HepG2 (cell line): ENCODE measurements around the gene MFAP2. TPM values are rescaled to one million over a fixed set of nuclear protein-coding genes. Genes with fewer than 3 reads are reported as not detected.

Experiments used
- BRCA1 ChIP-seq: sonication (generic); formaldehyde crosslinking; IDR thresholded peaks from 2 replicates; pipeline ENCODE4 v1.4.0; 2020; ENCODE audit warnings: missing genetic modification reagents
- CAMTA2 ChIP-seq: sonication (generic); formaldehyde crosslinking; IDR thresholded peaks from 2 replicates; pipeline ENCODE4 v1.4.0; 2020; ENCODE audit warnings: mild to moderate bottlenecking, missing genetic modification reagents, borderline replicate concordance
- GABPB1 ChIP-seq: IDR thresholded peaks from 2 replicates; pipeline ENCODE4 v1.6.1; 2016; ENCODE audit warnings: mild to moderate bottlenecking, missing genetic modification reagents, moderate library complexity, missing compliant biosample characterization
- IRF2 ChIP-seq: IDR thresholded peaks from 2 replicates; pipeline ENCODE4 v1.6.1; 2018; ENCODE audit warnings: missing genetic modification reagents, missing compliant biosample characterization
- NR2F2 ChIP-seq: IDR thresholded peaks from 2 replicates; pipeline ENCODE4 v1.6.1; 2012; ENCODE audit warnings: low read depth, inconsistent platforms, borderline replicate concordance
- PHF20 ChIP-seq: sonication (generic); formaldehyde crosslinking; IDR thresholded peaks from 2 replicates; pipeline ENCODE4 v1.5.0; 2020; ENCODE audit warnings: mild to moderate bottlenecking, missing genetic modification reagents
- SAP130 ChIP-seq: IDR thresholded peaks from 2 replicates; pipeline ENCODE4 v1.6.1; 2016; ENCODE audit warnings: low read depth
- SIN3A ChIP-seq: IDR thresholded peaks from 2 replicates; pipeline ENCODE4 v1.6.1; 2011; ENCODE audit warnings: low read depth, mild to moderate bottlenecking, control low read depth, low read length, borderline replicate concordance
- ZNF20 ChIP-seq: sonication (generic); formaldehyde crosslinking; IDR thresholded peaks from 2 replicates; pipeline ENCODE4 v1.4.0; 2020; ENCODE audit warnings: mild to moderate bottlenecking, moderate library complexity, missing genetic modification reagents
- ZNF331 ChIP-seq: sonication (generic); formaldehyde crosslinking; IDR thresholded peaks from 2 replicates; pipeline ENCODE4 v1.4.0; 2020; ENCODE audit warnings: missing genetic modification reagents
- ZNF616 ChIP-seq: sonication (generic); formaldehyde crosslinking; IDR thresholded peaks from 2 replicates; pipeline ENCODE4 v1.5.0; 2020; ENCODE audit warnings: low read depth, mild to moderate bottlenecking, missing genetic modification reagents
- polyA plus RNA-seq, 8 experiments: library from polyadenylated mRNA; depleted of rRNA in 3 of 8; stranded (reverse) in 7 of 8; unstranded in 1 of 8; fragments of >200 nt; fragmentation: Illumina TruSeq in 4 of 8; extraction: Trizol in 4 of 8; gene quantifications; 2 replicates each; pipeline versions ENCODE4 v1.2.1 to v1.2.3, GENCODE V29; 2011 to 2016; ENCODE audit warnings: low read depth in 4 of 8, missing spikeins in 1 of 8, mixed read lengths in 1 of 8; ENCODE audit not compliant: insufficient read depth in 1 of 8
- total RNA-seq, 5 experiments: library from RNA; depleted of rRNA; stranded (reverse); fragments of >200 nt; fragmentation: Illumina TruSeq; extraction: Trizol; gene quantifications; 2 replicates each; pipeline ENCODE4 v1.2.3, GENCODE V29; 2016; ENCODE audit warnings: low read depth in 1 of 5
- TF ChIP-seq, protein P1 (sequence below): sonication (generic); formaldehyde crosslinking; IDR thresholded peaks from 2 replicates; pipeline ENCODE4 v1.8.0; 2022; ENCODE audit warnings: mild to moderate bottlenecking, missing genetic modification reagents, moderate library complexity
- TF ChIP-seq, protein P2 (sequence below): IDR thresholded peaks from 2 replicates; pipeline ENCODE4 v1.6.1; 2016; ENCODE audit warnings: low read depth, missing genetic modification reagents, missing compliant biosample characterization
- TF ChIP-seq, protein P3 (sequence below): sonication (generic); formaldehyde crosslinking; IDR thresholded peaks from 2 replicates; pipeline ENCODE4 v1.5.0; 2020; ENCODE audit warnings: mild to moderate bottlenecking, missing genetic modification reagents, moderate library complexity
- TF ChIP-seq, protein P4 (sequence below), 2 experiments: sonication (generic) in 1 of 2; formaldehyde crosslinking in 1 of 2; IDR thresholded peaks; 2 replicates each; pipeline versions ENCODE4 v1.5.1 to v1.6.1; 2011 to 2020; ENCODE audit warnings: borderline replicate concordance in 1 of 2, low read depth in 1 of 2, low read length in 1 of 2, mild to moderate bottlenecking in 1 of 2, missing genetic modification reagents in 1 of 2, moderate library complexity in 1 of 2
- TF ChIP-seq, protein P5 (sequence below): IDR thresholded peaks from 2 replicates; pipeline ENCODE4 v1.6.1; 2012; ENCODE audit warnings: inconsistent platforms

MFAP2 gene
- total and polyA plus RNA-seq, 2 of the 13 experiments (the other 11 are each of a cell fraction or from before 2014, with no cell fraction given): 1.1 to 1.4 TPM

DNA sequence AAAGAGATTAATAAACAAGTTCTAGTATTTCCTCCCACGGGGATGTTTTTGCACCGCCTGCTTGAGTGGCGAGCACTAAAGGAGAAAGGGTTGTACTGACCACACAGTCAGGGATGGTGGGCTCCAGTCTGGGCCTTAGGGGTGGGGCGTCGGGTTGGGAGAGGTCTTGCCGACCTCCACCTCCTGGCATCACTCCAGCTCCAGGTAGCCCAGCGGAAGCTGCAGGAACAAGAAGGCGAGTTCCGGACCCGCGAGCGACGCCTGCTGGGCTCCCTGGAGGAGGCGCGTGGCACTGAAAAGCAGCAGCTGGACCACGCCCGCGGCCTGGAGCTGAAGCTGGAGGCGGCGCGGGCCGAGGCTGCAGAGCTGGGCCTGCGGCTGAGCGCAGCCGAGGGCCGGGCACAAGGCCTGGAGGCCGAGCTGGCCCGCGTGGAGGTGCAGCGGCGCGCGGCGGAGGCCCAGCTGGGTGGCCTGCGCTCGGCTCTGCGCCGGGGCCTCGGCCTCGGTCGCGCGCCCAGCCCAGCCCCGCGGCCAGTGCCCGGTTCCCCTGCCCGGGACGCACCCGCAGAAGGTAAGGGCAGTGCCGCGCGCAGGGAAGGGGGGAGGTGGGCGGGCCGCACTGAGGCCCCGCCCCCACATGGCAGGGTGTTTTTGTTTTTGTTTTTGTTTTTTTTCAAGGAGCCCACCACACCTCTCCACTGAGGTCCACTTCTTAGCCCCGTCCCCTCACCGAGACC lies 19.7 kb downstream of the MFAP2 start (continued):
- TF ChIP-seq, protein P1, sequence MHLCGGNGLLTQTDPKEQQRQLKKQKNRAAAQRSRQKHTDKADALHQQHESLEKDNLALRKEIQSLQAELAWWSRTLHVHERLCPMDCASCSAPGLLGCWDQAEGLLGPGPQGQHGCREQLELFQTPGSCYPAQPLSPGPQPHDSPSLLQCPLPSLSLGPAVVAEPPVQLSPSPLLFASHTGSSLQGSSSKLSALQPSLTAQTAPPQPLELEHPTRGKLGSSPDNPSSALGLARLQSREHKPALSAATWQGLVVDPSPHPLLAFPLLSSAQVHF: no peak
- no peak for TF ChIP-seq ZNF616 (CRISPR knock-in tag)
- TF ChIP-seq BRCA1 (CRISPR knock-in tag): no peak
- TF ChIP-seq, protein P2, sequence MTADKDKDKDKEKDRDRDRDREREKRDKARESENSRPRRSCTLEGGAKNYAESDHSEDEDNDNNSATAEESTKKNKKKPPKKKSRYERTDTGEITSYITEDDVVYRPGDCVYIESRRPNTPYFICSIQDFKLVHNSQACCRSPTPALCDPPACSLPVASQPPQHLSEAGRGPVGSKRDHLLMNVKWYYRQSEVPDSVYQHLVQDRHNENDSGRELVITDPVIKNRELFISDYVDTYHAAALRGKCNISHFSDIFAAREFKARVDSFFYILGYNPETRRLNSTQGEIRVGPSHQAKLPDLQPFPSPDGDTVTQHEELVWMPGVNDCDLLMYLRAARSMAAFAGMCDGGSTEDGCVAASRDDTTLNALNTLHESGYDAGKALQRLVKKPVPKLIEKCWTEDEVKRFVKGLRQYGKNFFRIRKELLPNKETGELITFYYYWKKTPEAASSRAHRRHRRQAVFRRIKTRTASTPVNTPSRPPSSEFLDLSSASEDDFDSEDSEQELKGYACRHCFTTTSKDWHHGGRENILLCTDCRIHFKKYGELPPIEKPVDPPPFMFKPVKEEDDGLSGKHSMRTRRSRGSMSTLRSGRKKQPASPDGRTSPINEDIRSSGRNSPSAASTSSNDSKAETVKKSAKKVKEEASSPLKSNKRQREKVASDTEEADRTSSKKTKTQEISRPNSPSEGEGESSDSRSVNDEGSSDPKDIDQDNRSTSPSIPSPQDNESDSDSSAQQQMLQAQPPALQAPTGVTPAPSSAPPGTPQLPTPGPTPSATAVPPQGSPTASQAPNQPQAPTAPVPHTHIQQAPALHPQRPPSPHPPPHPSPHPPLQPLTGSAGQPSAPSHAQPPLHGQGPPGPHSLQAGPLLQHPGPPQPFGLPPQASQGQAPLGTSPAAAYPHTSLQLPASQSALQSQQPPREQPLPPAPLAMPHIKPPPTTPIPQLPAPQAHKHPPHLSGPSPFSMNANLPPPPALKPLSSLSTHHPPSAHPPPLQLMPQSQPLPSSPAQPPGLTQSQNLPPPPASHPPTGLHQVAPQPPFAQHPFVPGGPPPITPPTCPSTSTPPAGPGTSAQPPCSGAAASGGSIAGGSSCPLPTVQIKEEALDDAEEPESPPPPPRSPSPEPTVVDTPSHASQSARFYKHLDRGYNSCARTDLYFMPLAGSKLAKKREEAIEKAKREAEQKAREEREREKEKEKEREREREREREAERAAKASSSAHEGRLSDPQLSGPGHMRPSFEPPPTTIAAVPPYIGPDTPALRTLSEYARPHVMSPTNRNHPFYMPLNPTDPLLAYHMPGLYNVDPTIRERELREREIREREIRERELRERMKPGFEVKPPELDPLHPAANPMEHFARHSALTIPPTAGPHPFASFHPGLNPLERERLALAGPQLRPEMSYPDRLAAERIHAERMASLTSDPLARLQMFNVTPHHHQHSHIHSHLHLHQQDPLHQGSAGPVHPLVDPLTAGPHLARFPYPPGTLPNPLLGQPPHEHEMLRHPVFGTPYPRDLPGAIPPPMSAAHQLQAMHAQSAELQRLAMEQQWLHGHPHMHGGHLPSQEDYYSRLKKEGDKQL (CRISPR knock-in tag): no peak
- no peak for TF ChIP-seq SIN3A
- TF ChIP-seq SAP130: peak; percentile 57
- TF ChIP-seq ZNF20 (CRISPR knock-in tag): no peak
- TF ChIP-seq PHF20: peak; percentile 49; the same call in 1 of the 2 replicates
- TF ChIP-seq, protein P3, sequence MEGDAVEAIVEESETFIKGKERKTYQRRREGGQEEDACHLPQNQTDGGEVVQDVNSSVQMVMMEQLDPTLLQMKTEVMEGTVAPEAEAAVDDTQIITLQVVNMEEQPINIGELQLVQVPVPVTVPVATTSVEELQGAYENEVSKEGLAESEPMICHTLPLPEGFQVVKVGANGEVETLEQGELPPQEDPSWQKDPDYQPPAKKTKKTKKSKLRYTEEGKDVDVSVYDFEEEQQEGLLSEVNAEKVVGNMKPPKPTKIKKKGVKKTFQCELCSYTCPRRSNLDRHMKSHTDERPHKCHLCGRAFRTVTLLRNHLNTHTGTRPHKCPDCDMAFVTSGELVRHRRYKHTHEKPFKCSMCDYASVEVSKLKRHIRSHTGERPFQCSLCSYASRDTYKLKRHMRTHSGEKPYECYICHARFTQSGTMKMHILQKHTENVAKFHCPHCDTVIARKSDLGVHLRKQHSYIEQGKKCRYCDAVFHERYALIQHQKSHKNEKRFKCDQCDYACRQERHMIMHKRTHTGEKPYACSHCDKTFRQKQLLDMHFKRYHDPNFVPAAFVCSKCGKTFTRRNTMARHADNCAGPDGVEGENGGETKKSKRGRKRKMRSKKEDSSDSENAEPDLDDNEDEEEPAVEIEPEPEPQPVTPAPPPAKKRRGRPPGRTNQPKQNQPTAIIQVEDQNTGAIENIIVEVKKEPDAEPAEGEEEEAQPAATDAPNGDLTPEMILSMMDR (CRISPR knock-in tag): peak; percentile 78
- TF ChIP-seq IRF2 (CRISPR knock-in tag): no peak
- 0 out of 2 replicates have a peak, but pooled peaks have one; percentile 28 for TF ChIP-seq ZNF331
- TF ChIP-seq CAMTA2 (CRISPR knock-in tag): no peak
- TF ChIP-seq, protein P4, sequence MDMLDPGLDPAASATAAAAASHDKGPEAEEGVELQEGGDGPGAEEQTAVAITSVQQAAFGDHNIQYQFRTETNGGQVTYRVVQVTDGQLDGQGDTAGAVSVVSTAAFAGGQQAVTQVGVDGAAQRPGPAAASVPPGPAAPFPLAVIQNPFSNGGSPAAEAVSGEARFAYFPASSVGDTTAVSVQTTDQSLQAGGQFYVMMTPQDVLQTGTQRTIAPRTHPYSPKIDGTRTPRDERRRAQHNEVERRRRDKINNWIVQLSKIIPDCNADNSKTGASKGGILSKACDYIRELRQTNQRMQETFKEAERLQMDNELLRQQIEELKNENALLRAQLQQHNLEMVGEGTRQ (IDR thresholded peaks at IDR 0.05; ENCODE audit: low read depth, low read length): no peak
- TF ChIP-seq, protein P4 (CRISPR knock-in tag; IDR thresholded peaks at IDR 0.05; ENCODE audit: borderline replicate concordance): no peak
- TF ChIP-seq, protein P5, sequence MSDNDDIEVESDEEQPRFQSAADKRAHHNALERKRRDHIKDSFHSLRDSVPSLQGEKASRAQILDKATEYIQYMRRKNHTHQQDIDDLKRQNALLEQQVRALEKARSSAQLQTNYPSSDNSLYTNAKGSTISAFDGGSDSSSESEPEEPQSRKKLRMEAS: peak; percentile 72
- no peak for TF ChIP-seq NR2F2
- TF ChIP-seq GABPB1: peak; percentile 72
